Uterus (tissue), 2 donors: ENCODE data around the gene TMEM167A.

ENCODE experiments used
- POLR2A ChIP-seq, 2 donors: fragments of 450-650 bp; IDR thresholded peaks; one replicate each; pipeline ENCODE4 v1.6.1; 2016; ENCODE audit warnings: antibody characterized with exemption in 2 of 2, mild to moderate bottlenecking in 1 of 2, moderate library complexity in 1 of 2
- TF ChIP-seq, protein P1 (sequence below), 4 experiments: fragments of 200-600 bp in 2 of 4; fragments of 450-650 bp in 2 of 4; sonication (generic) in 2 of 4; IDR thresholded peaks; one replicate each; pipeline ENCODE4 v1.5.1; 2016 to 2019; ENCODE audit warnings: antibody characterized with exemption in 4 of 4, mild to moderate bottlenecking in 2 of 4, moderate library complexity in 1 of 4

- no peak for TF ChIP-seq POLR2A (IDR thresholded peaks at IDR 0.05)
- TF ChIP-seq, protein P1, sequence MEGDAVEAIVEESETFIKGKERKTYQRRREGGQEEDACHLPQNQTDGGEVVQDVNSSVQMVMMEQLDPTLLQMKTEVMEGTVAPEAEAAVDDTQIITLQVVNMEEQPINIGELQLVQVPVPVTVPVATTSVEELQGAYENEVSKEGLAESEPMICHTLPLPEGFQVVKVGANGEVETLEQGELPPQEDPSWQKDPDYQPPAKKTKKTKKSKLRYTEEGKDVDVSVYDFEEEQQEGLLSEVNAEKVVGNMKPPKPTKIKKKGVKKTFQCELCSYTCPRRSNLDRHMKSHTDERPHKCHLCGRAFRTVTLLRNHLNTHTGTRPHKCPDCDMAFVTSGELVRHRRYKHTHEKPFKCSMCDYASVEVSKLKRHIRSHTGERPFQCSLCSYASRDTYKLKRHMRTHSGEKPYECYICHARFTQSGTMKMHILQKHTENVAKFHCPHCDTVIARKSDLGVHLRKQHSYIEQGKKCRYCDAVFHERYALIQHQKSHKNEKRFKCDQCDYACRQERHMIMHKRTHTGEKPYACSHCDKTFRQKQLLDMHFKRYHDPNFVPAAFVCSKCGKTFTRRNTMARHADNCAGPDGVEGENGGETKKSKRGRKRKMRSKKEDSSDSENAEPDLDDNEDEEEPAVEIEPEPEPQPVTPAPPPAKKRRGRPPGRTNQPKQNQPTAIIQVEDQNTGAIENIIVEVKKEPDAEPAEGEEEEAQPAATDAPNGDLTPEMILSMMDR (IDR thresholded peaks at IDR 0.05) = no peak
Observed at GRCh38 chr5:83007755-83008154, 69.4 kb downstream of the TMEM167A start.
